Naive B cell (primary cell): ENCODE data around the gene DSN1. TPM values are rescaled to one million over a fixed set of nuclear protein-coding genes. Genes with fewer than 3 reads are reported as not detected.
A peak's percentile ranks its signal among the peaks of the same experiment; 100 is the strongest.

Experiments used
- ATAC-seq, 2 donors: fragments of 150-1000 bp; cut with Tn5 transposase; 2 replicates each; pipeline ENCODE4 v1.10.0; 2021; ENCODE audit warnings: low read depth in 2 of 2, mild to moderate bottlenecking in 2 of 2, moderate library complexity in 2 of 2
- DNase-seq: peaks from one replicate; pipeline ENCODE4 v3.0.0; 2022
- H3K27ac Mint-ChIP-seq, 6 donors: one replicate each; pipeline ENCODE4 v1.8.0; 2020 to 2022; ENCODE audit warnings: mild to moderate bottlenecking in 6 of 6, mixed read lengths in 6 of 6, moderate library complexity in 5 of 6, inconsistent platforms in 2 of 6
- H3K27me3 Mint-ChIP-seq, 3 donors: one replicate each; pipeline ENCODE4 v1.8.0; 2021 to 2022; ENCODE audit warnings: mixed read lengths in 3 of 3, mild to moderate bottlenecking in 1 of 3
- H3K36me3 Mint-ChIP-seq, 2 donors: one replicate each; pipeline ENCODE4 v1.8.0; 2020 to 2022; ENCODE audit warnings: mixed read lengths in 2 of 2, inconsistent platforms in 1 of 2, mild to moderate bottlenecking in 1 of 2
- H3K4me1 Mint-ChIP-seq, 3 donors: one replicate each; pipeline ENCODE4 v1.8.0; 2020 to 2022; ENCODE audit warnings: mixed read lengths in 3 of 3, inconsistent platforms in 1 of 3, mild to moderate bottlenecking in 1 of 3, moderate library complexity in 1 of 3
- H3K4me3 Mint-ChIP-seq, 8 donors: one replicate each; pipeline ENCODE4 v1.8.0; 2020 to 2022; ENCODE audit warnings: mild to moderate bottlenecking in 8 of 8, mixed read lengths in 8 of 8, moderate library complexity in 8 of 8, inconsistent platforms in 2 of 8
- H3K9me3 Mint-ChIP-seq, 7 donors: one replicate each; pipeline ENCODE4 v1.8.0; 2020 to 2022; ENCODE audit warnings: mixed read lengths in 7 of 7, mild to moderate bottlenecking in 5 of 7, inconsistent platforms in 2 of 7, moderate library complexity in 1 of 7
- polyA plus RNA-seq, 6 donors: library from polyadenylated mRNA; unstranded; fragments of 300-500 nt; fragmentation: Illumina TruSeq; gene quantifications; one replicate each; pipeline ENCODE4 v1.2.3, GENCODE V29; 2021; ENCODE audit warnings: low read depth in 6 of 6

The DSN1 gene
- polyA plus RNA-seq, 6 donors from 2014 or later: 22.5 to 35.9 (median 27.6) TPM

GRCh38 chr20:36773107-36773596 lies 411 bp downstream of the DSN1 start:
- Mint-ChIP-seq H3K27me3 (no peaks in the 10 kb centered on the region), H3K27ac (peak overlapping the region; percentile 89 to 99 (median 99)), H3K4me3 (peak overlapping the region; percentile 80 to 98 (median 97)), H3K36me3 (peaks cover 0 to 4% of the 10 kb centered on the region in 2 donors), H3K9me3 (peaks cover 0 to 2% (median 0%) of the 10 kb centered on the region in 7 donors), H3K4me1 (peaks cover 24 to 46% (median 43%) of the 10 kb centered on the region in 3 donors)
- ATAC-seq: peak in 1 of 2 donors; percentile 1
- DNase-seq: no peak

- Mint-ChIP-seq H3K27ac (peak overlapping the region in 3 of 6 donors; percentile 1 to 27 (median 27)), H3K4me3 (peak overlapping the region in 2 of 8 donors; percentile 10 to 92), H3K9me3 (peaks cover 0 to 2% (median 0%) of the 10 kb centered on the region in 7 donors), H3K4me1 (peaks cover 19 to 39% (median 38%) of the 10 kb centered on the region in 3 donors), H3K36me3 (peaks cover 0 to 9% of the 10 kb centered on the region in 2 donors), H3K27me3 (no peaks in the 10 kb centered on the region)
- DNase-seq: no peak
- no peak for ATAC-seq
Observed at GRCh38 chr20:36770680-36771079, 2.9 kb downstream of the DSN1 start.

- no peak overlapping the region for H3K27ac Mint-ChIP-seq
- H3K27me3 Mint-ChIP-seq: no peaks in the 10 kb centered on the region
- DNase-seq (no peak), ATAC-seq (no peak)
- H3K4me1 Mint-ChIP-seq: peaks cover 16 to 33% (median 32%) of the 10 kb centered on the region in 3 donors
- peaks cover 0 to 9% of the 10 kb centered on the region in 2 donors for H3K36me3 Mint-ChIP-seq
- H3K4me3 Mint-ChIP-seq: no peak overlapping the region
- peaks cover 0 to 2% (median 0%) of the 10 kb centered on the region in 7 donors for H3K9me3 Mint-ChIP-seq
Observed at GRCh38 chr20:36768768-36769430, 4.7 kb downstream of the DSN1 start.

- Mint-ChIP-seq H3K4me1 (peaks cover 7 to 29% (median 21%) of the 10 kb centered on the region in 3 donors), H3K4me3 (no peak overlapping the region), H3K9me3 (peaks cover 0 to 3% (median 0%) of the 10 kb centered on the region in 7 donors), H3K36me3 (peaks cover 0 to 8% of the 10 kb centered on the region in 2 donors), H3K27ac (peak overlapping the region in 1 of 6 donors; percentile 49), H3K27me3 (no peaks in the 10 kb centered on the region)
- DNase-seq: no peak
- no peak for ATAC-seq
Observed at GRCh38 chr20:36761125-36761524, 12.4 kb downstream of the DSN1 start.

GRCh38 chr20:36760647-36761046 lies 12.9 kb downstream of the DSN1 start:
- DNase-seq (no peak), ATAC-seq (no peak)
- no peaks in the 10 kb centered on the region for H3K27me3 Mint-ChIP-seq
- H3K9me3 Mint-ChIP-seq: peaks cover 0 to 3% (median 0%) of the 10 kb centered on the region in 7 donors
- H3K27ac Mint-ChIP-seq: peak overlapping the region in 2 of 6 donors; percentile 41 to 58
- peaks cover 7 to 33% (median 22%) of the 10 kb centered on the region in 3 donors for H3K4me1 Mint-ChIP-seq
- peaks cover 0 to 8% of the 10 kb centered on the region in 2 donors for H3K36me3 Mint-ChIP-seq
- no peak overlapping the region for H3K4me3 Mint-ChIP-seq

GRCh38 chr20:36758276-36758675 lies 15.3 kb downstream of the DSN1 start:
- DNase-seq: no peak
- ATAC-seq: no peak
- peaks cover 11 to 47% (median 28%) of the 10 kb centered on the region in 3 donors for H3K4me1 Mint-ChIP-seq
- H3K36me3 Mint-ChIP-seq: peaks cover 0 to 8% of the 10 kb centered on the region in 2 donors
- H3K4me3 Mint-ChIP-seq: peak overlapping the region in 3 of 8 donors; percentile 81 to 96 (median 85)
- H3K27ac Mint-ChIP-seq: peak overlapping the region in 2 of 6 donors; percentile 94 to 98
- no peaks in the 10 kb centered on the region for H3K27me3 Mint-ChIP-seq
- peaks cover 0 to 3% (median 0%) of the 10 kb centered on the region in 7 donors for H3K9me3 Mint-ChIP-seq

- Mint-ChIP-seq H3K27ac (peak overlapping the region in 5 of 6 donors; percentile 56 to 99 (median 94)), H3K36me3 (peaks cover 7 to 8% of the 10 kb centered on the region in 2 donors), H3K4me1 (peaks cover 11 to 47% (median 28%) of the 10 kb centered on the region in 3 donors), H3K27me3 (no peaks in the 10 kb centered on the region), H3K9me3 (peaks cover 0 to 3% (median 0%) of the 10 kb centered on the region in 7 donors), H3K4me3 (peak overlapping the region in 3 of 8 donors; percentile 25 to 65 (median 39))
- DNase-seq (no peak), ATAC-seq (no peak)
Observed at GRCh38 chr20:36756496-36756895, 17.1 kb downstream of the DSN1 start.

- Mint-ChIP-seq H3K4me1 (peaks cover 11 to 47% (median 22%) of the 10 kb centered on the region in 3 donors), H3K9me3 (peaks cover 0 to 3% (median 0%) of the 10 kb centered on the region in 7 donors), H3K4me3 (peak overlapping the region in 1 of 8 donors; percentile 9), H3K36me3 (peaks cover 7 to 8% of the 10 kb centered on the region in 2 donors), H3K27ac (peak overlapping the region in 3 of 6 donors; percentile 70 to 94 (median 84)), H3K27me3 (no peaks in the 10 kb centered on the region)
- DNase-seq: peak; percentile 35
- ATAC-seq: peak; percentile 47 to 60
Observed at GRCh38 chr20:36754656-36755222, 18.8 kb downstream of the DSN1 start.

GRCh38 chr20:36752582-36752981 lies 21.0 kb downstream of the DSN1 start:
- no peak overlapping the region for H3K27ac Mint-ChIP-seq
- ATAC-seq (no peak), DNase-seq (no peak)
- peaks cover 8 to 32% (median 19%) of the 10 kb centered on the region in 3 donors for H3K4me1 Mint-ChIP-seq
- peaks cover 0 to 2% (median 0%) of the 10 kb centered on the region in 7 donors for H3K9me3 Mint-ChIP-seq
- no peaks in the 10 kb centered on the region for H3K27me3 Mint-ChIP-seq
- peaks cover 5 to 7% of the 10 kb centered on the region in 2 donors for H3K36me3 Mint-ChIP-seq
- peak overlapping the region in 1 of 8 donors; percentile 9 for H3K4me3 Mint-ChIP-seq

- peaks cover 13 to 22% (median 13%) of the 10 kb centered on the region in 3 donors for H3K4me1 Mint-ChIP-seq
- ATAC-seq (peak; percentile 97), DNase-seq (peak; percentile 91)
- H3K36me3 Mint-ChIP-seq: no peaks in the 10 kb centered on the region
- peak within 1 kb of the TSS; percentile 71 to 95 (median 88) for H3K27ac Mint-ChIP-seq
- no peaks in the 10 kb centered on the region for H3K9me3 Mint-ChIP-seq
- H3K4me3 Mint-ChIP-seq: peak within 1 kb of the TSS; percentile 89 to 96 (median 92)
- H3K27me3 Mint-ChIP-seq: no peaks in the 10 kb centered on the region
Observed at GRCh38 chr20:36745927-36746659, 27.5 kb downstream of the DSN1 start, which contains the start of gene NDRG3. Gene NDRG3 (minus strand): TSS chr20:36746090. CDS start chr20:36721735, 24,355 bp downstream.

GRCh38 chr20:36745234-36745926 lies 28.2 kb downstream of the DSN1 start:
- no peaks in the 10 kb centered on the region for H3K27me3 Mint-ChIP-seq
- no peaks in the 10 kb centered on the region for H3K36me3 Mint-ChIP-seq
- no peaks in the 10 kb centered on the region for H3K9me3 Mint-ChIP-seq
- H3K4me1 Mint-ChIP-seq: peaks cover 13 to 22% (median 13%) of the 10 kb centered on the region in 3 donors
- H3K27ac Mint-ChIP-seq: peak overlapping the region in 4 of 6 donors; percentile 61 to 89 (median 80)
- H3K4me3 Mint-ChIP-seq: peak overlapping the region; percentile 88 to 94 (median 91)
- DNase-seq: no peak
- peak; percentile 26 to 37 for ATAC-seq

GRCh38 chr20:36744764-36745191 lies 28.8 kb downstream of the DSN1 start:
- no peaks in the 10 kb centered on the region for H3K36me3 Mint-ChIP-seq
- ATAC-seq: no peak
- peaks cover 13 to 22% (median 13%) of the 10 kb centered on the region in 3 donors for H3K4me1 Mint-ChIP-seq
- H3K9me3 Mint-ChIP-seq: no peaks in the 10 kb centered on the region
- peak overlapping the region; percentile 88 to 94 (median 91) for H3K4me3 Mint-ChIP-seq
- DNase-seq: no peak
- H3K27ac Mint-ChIP-seq: peak overlapping the region in 3 of 6 donors; percentile 53 to 73 (median 57)
- H3K27me3 Mint-ChIP-seq: no peaks in the 10 kb centered on the region
